ENCODE data around the gene WNT2.

- no peak for TF ChIP-seq WRNIP1 (IDR thresholded peaks at IDR 0.05; ENCODE audit: borderline replicate concordance, low read depth, low read length)
- no peak for TF ChIP-seq TCF12 (IDR thresholded peaks at IDR 0.05; ENCODE audit: low read depth, low read length)
- TF ChIP-seq RFX5 (IDR thresholded peaks at IDR 0.05; ENCODE audit: low read depth, low read length) = no peak
- no peak for TF ChIP-seq YY1 (IDR thresholded peaks at IDR 0.05; ENCODE audit: low read depth, low read length)
- TF ChIP-seq CHD1 (IDR thresholded peaks at IDR 0.05; ENCODE audit: low read depth, low read length) = no peak
- TF ChIP-seq MAX (IDR thresholded peaks at IDR 0.05; ENCODE audit: low read depth, low read length) = no peak
- no peak for TF ChIP-seq TAF1 (IDR thresholded peaks at IDR 0.05; ENCODE audit: borderline replicate concordance, low read depth, low read length)
- TF ChIP-seq CTCF (IDR thresholded peaks at IDR 0.05 in 2 of 3, conservative IDR thresholded peaks at IDR 0.05 in 1 of 3; ENCODE audit: control insufficient read depth in 2 of 3, extremely low read depth in 1 of 3, insufficient read depth in 1 of 3, low read depth in 3 of 3, low read length in 3 of 3) = no peak
- TF ChIP-seq BMI1 (IDR thresholded peaks at IDR 0.05; ENCODE audit: borderline replicate concordance) = no peak
- no peak for TF ChIP-seq POLR2A (IDR thresholded peaks at IDR 0.05; ENCODE audit: low read depth, low read length)
Observed at GRCh38 chr7:117250245-117250644, 72.6 kb downstream of the WNT2 start.

Data from GM12878 (cell line).